GM12878 (cell line): Measurements from ENCODE around the gene ROCK2.

Experiments
- NRF1 ChIP-seq: conservative IDR thresholded peaks from 2 replicates; pipeline ENCODE4 v1.6.1; 2011; ENCODE audit warnings: mild to moderate bottlenecking, low read depth, low read length, improper control_type of control experiment
- POLR2AphosphoS2 ChIP-seq: IDR thresholded peaks from 2 replicates; pipeline ENCODE4 v1.6.1; 2011; ENCODE audit warnings: low read depth, mild to moderate bottlenecking, low read length, improper control_type of control experiment, moderate library complexity
- ZNF274 ChIP-seq: IDR thresholded peaks from one replicate; pipeline ENCODE4 v1.8.0; 2011; ENCODE audit not compliant: insufficient read length, insufficient read depth

DNA sequence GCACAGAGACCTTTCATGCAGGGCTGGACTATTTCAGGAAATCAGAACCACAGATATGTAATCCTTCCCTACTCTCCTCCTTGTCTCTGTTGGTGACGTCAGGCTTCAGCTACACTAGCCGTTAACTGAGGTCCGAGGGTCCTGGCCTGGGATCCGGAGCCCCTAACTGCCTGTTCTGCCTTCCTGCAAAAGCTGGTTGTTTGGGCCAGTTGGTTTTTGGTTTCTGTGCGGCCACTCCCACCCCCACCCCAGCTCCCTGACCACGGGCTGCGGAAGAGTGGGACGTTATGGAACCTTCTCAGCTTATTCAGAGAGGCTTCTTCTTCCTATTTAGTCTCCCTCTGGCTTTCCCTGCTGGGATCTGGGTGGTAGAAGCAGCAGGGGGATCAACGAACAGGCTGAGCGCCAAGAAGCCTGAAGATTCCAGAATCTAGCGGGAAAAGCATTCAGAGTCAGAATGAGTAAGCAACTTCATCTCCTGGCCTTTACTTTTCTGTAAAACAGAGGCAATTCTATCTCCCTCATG lies 49.3 kb upstream of the ROCK2 start:
- TF ChIP-seq ZNF274 (no peak), NRF1 (no peak), POLR2AphosphoS2 (no peak)
